ENCODE data around the gene JUP. TPM values are rescaled to one million over a fixed set of nuclear protein-coding genes. Genes with fewer than 3 reads are reported as not detected.

Gene JUP
- total RNA-seq, 1 experiment from 2014 or later, result 705 TPM

- CTCF ChIA-PET, result interaction anchor here (0.6 to 1.8 kb wide), 6 partner anchors 8 to 61 kb away, joined by 3 to 7 read pairs (median 5); partner anchors contain the start of genes JUP and P3H4
- Mint-ChIP-seq H3K9me3 (ENCODE audit: low read depth, unreplicated experiment) (no peaks in the 10 kb centered on the region), H3K27me3 (ENCODE audit: unreplicated experiment) (no peaks in the 10 kb centered on the region), H3K4me3 (ENCODE audit: low read depth, unreplicated experiment) (peak overlapping the region; percentile 55), H3K4me1 (ENCODE audit: low read depth, unreplicated experiment) (peaks cover 49% of the 10 kb centered on the region), H3K36me3 (ENCODE audit: insufficient read depth, unreplicated experiment) (peaks cover 26% of the 10 kb centered on the region), H3K27ac (ENCODE audit: unreplicated experiment) (peak overlapping the region; percentile 87)
- no peak for TF ChIP-seq CTCF (IDR thresholded peaks at IDR 0.05; ENCODE audit: unreplicated experiment)
- intact Hi-C loops (cut with micrococcal nuclease; ENCODE audit: unreplicated experiment), result no loop called here
- no peak for DNase-seq
- BruUV-seq (replicated peaks), result no TSS peak
These were observed 7.5 kb upstream of the JUP start for GRCh38 chr17:41793784-41794539.

GRCh38 chr17:41792845-41793783 is 6.6 kb upstream of the JUP start:
- no peaks in the 10 kb centered on the region for H3K27me3 Mint-ChIP-seq (ENCODE audit: unreplicated experiment)
- no peaks in the 10 kb centered on the region for H3K9me3 Mint-ChIP-seq (ENCODE audit: low read depth, unreplicated experiment)
- CTCF ChIA-PET, result interaction anchor here (0.8 to 1.8 kb wide), 7 partner anchors 8 to 55 kb away, joined by 3 to 7 read pairs (median 4); no protein-coding TSS in a partner anchor
- peaks cover 29% of the 10 kb centered on the region for H3K36me3 Mint-ChIP-seq (ENCODE audit: insufficient read depth, unreplicated experiment)
- TSS peak; percentile 95 for BruUV-seq (replicated peaks)
- intact Hi-C loops (cut with micrococcal nuclease; ENCODE audit: unreplicated experiment), result no loop called here
- H3K4me1 Mint-ChIP-seq (ENCODE audit: low read depth, unreplicated experiment), result peaks cover 50% of the 10 kb centered on the region
- TF ChIP-seq CTCF (IDR thresholded peaks at IDR 0.05; ENCODE audit: unreplicated experiment), result no peak
- DNase-seq, result peak; percentile 97
- H3K4me3 Mint-ChIP-seq (ENCODE audit: low read depth, unreplicated experiment), result peak overlapping the region; percentile 55
- H3K27ac Mint-ChIP-seq (ENCODE audit: unreplicated experiment), result peak overlapping the region; percentile 87

- H3K9me3 Mint-ChIP-seq (ENCODE audit: low read depth, unreplicated experiment), result no peaks in the 10 kb centered on the region
- CTCF ChIA-PET, result interaction anchor here (0.6 to 3.7 kb wide), 21 partner anchors 12 to 304 kb away, joined by 3 to 141 read pairs (median 4); partner anchors contain the start of genes ACLY, DNAJC7, EIF1 and NKIRAS2
- no peaks in the 10 kb centered on the region for H3K27me3 Mint-ChIP-seq (ENCODE audit: unreplicated experiment)
- DNase-seq, result no peak
- peak overlapping the region; percentile 95 for H3K4me3 Mint-ChIP-seq (ENCODE audit: low read depth, unreplicated experiment)
- no TSS peak for BruUV-seq (replicated peaks)
- peaks cover 40% of the 10 kb centered on the region for H3K4me1 Mint-ChIP-seq (ENCODE audit: low read depth, unreplicated experiment)
- no peak for TF ChIP-seq CTCF (IDR thresholded peaks at IDR 0.05; ENCODE audit: unreplicated experiment)
- intact Hi-C loops (cut with micrococcal nuclease; ENCODE audit: unreplicated experiment), result no loop called here
- peaks cover 69% of the 10 kb centered on the region for H3K36me3 Mint-ChIP-seq (ENCODE audit: insufficient read depth, unreplicated experiment)
- peak overlapping the region; percentile 93 for H3K27ac Mint-ChIP-seq (ENCODE audit: unreplicated experiment)
These were observed 509 bp upstream of the JUP start for GRCh38 chr17:41787021-41787418.

GRCh38 chr17:41785859-41786226 is 668 bp downstream of the JUP start:
- Mint-ChIP-seq H3K27me3 (ENCODE audit: unreplicated experiment) (no peaks in the 10 kb centered on the region), H3K4me1 (ENCODE audit: low read depth, unreplicated experiment) (peaks cover 46% of the 10 kb centered on the region), H3K27ac (ENCODE audit: unreplicated experiment) (peak overlapping the region; percentile 93), H3K9me3 (ENCODE audit: low read depth, unreplicated experiment) (no peaks in the 10 kb centered on the region), H3K36me3 (ENCODE audit: insufficient read depth, unreplicated experiment) (peaks cover 81% of the 10 kb centered on the region), H3K4me3 (ENCODE audit: low read depth, unreplicated experiment) (peak overlapping the region; percentile 95)
- intact Hi-C loops (cut with micrococcal nuclease; ENCODE audit: unreplicated experiment), result loop anchor here (1.0 kb wide), 1 partner anchor 15 kb away; no protein-coding TSS in a partner anchor
- no TSS peak for BruUV-seq (replicated peaks)
- DNase-seq, result peak; percentile 94
- no peak for TF ChIP-seq CTCF (IDR thresholded peaks at IDR 0.05; ENCODE audit: unreplicated experiment)
- CTCF ChIA-PET, result interaction anchor here (0.5 to 3.7 kb wide), 16 partner anchors 8 to 887 kb away, joined by 3 to 141 read pairs (median 4); partner anchors contain the start of genes DNAJC7, NKIRAS2 and P3H4
